Brain microvascular endothelial cell (primary cell): ENCODE data around the gene SHANK3.

Experiments used
- DNase-seq: peaks from one replicate; pipeline ENCODE4 v3.0.0-alpha.2; 2020
- H3K27ac ChIP-seq: fragments of 250-450 bp; sonication (Bioruptor Pico); 2 replicates; pipeline ENCODE4 v1.5.1; 2020; ENCODE audit warnings: mild to moderate bottlenecking, moderate library complexity
- H3K27me3 ChIP-seq: fragments of 250-450 bp; sonication (Bioruptor Pico); replicated peaks from 2 replicates; pipeline ENCODE4 v1.5.1; 2020; ENCODE audit warnings: mild to moderate bottlenecking
- H3K36me3 ChIP-seq: fragments of 250-450 bp; sonication (Bioruptor Pico); replicated peaks from 2 replicates; pipeline ENCODE4 v1.5.1; 2020; ENCODE audit warnings: mild to moderate bottlenecking
- H3K4me3 ChIP-seq: 2 replicates; pipeline ENCODE4 v1.5.1; 2011; ENCODE audit warnings: low read depth, mild to moderate bottlenecking, control low read depth, low read length, moderate library complexity
- in situ Hi-C: cut with HindIII; loops from 2 replicates; pipeline ENCODE4 v1.10.0; 2017; ENCODE audit warnings: low sequenced_read_pairs, low pct_ligation_motif_present
- TF ChIP-seq, protein P1 (sequence below): IDR thresholded peaks from 2 replicates; pipeline ENCODE4 v1.5.1; 2011; ENCODE audit warnings: low read depth, mild to moderate bottlenecking, moderate library complexity, low read length, control low read depth, inconsistent platforms; ENCODE audit errors: missing control alignments

Gene SHANK3

GRCh38 chr22:50672471-50673230 lies at the start of gene SHANK3:
TSS of gene SHANK3 (plus strand) at chr22:50672823.
- no peak for DNase-seq
- no peak within 1 kb of the TSS for H3K4me3 ChIP-seq
- in situ Hi-C loops: no loop called here
- TF ChIP-seq, protein P1, sequence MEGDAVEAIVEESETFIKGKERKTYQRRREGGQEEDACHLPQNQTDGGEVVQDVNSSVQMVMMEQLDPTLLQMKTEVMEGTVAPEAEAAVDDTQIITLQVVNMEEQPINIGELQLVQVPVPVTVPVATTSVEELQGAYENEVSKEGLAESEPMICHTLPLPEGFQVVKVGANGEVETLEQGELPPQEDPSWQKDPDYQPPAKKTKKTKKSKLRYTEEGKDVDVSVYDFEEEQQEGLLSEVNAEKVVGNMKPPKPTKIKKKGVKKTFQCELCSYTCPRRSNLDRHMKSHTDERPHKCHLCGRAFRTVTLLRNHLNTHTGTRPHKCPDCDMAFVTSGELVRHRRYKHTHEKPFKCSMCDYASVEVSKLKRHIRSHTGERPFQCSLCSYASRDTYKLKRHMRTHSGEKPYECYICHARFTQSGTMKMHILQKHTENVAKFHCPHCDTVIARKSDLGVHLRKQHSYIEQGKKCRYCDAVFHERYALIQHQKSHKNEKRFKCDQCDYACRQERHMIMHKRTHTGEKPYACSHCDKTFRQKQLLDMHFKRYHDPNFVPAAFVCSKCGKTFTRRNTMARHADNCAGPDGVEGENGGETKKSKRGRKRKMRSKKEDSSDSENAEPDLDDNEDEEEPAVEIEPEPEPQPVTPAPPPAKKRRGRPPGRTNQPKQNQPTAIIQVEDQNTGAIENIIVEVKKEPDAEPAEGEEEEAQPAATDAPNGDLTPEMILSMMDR: no peak
- H3K36me3 ChIP-seq: no peaks in the 10 kb centered on the region
- H3K27ac ChIP-seq: no peak within 1 kb of the TSS
- H3K27me3 ChIP-seq: peaks cover 20% of the 10 kb centered on the region

DNA sequence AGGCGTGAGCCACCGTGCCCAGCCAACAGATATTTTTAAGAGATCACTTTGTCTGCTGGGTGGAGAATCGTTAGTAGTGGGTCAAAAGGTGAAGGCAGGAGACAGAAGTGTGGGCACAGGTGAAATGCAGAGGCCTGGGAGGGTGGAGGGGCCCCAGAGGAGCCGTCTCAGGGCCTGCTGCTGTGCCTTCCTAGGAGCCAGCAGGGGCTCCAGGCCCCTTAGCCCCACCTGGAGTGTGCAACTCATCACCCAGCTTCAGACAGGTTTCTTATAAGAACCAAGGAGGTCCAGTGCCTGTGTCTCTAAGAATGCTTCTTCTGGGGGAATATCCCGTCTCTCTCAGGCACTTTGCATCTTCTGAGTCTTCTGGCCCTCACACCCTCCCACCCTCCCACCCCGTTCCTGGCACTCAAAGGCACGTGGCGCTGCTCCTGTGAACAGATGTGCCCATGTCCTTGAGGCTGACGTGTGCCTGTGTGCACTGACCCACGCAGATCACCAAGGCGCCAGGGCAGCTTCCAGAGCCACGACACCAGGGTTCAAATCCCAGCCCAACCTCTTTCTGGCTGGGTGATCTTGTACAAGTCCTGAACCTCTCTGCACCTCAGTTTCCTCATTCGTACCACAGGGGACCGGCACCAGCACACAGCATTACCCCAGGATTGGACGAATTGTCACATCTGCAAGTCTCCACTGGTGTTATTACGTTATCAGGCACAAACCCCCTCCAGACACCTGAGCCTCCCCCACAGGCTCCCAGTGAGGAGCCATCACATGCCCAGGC lies 48.1 kb upstream of the SHANK3 start:
- in situ Hi-C loops: no loop called here
- no peak overlapping the region for H3K27ac ChIP-seq
- TF ChIP-seq, protein P1: no peak
- H3K36me3 ChIP-seq: no peaks in the 10 kb centered on the region
- H3K27me3 ChIP-seq: no peaks in the 10 kb centered on the region
- no peak for DNase-seq
- no peak overlapping the region for H3K4me3 ChIP-seq

DNA sequence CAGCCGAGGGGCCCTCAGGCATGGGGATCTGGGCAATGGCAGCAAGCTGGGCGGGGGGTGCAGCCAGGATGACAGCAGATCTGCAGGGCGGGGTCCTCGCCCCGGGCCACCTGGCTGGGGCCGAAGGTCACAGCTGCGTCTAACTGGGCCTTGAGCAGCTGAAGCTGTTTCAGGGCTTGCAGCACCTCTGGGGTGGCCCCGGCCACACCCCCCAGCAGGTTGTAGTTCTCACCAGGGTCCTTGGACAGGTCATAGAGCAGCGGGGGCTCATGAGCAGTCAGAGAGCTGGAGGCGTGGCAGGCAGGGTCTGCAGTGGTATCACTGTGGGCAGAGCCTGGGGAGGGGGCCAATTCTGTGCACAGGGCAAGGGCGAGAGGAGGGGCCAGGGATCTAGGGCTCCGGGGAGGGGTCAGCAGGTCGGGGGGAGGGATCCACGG lies 47.5 kb upstream of the SHANK3 start:
- no peak for DNase-seq
- Histone ChIP-seq H3K4me3 (no peak overlapping the region), H3K27me3 (no peaks in the 10 kb centered on the region), H3K36me3 (no peaks in the 10 kb centered on the region), H3K27ac (no peak overlapping the region)
- in situ Hi-C loops: no loop called here
- TF ChIP-seq, protein P1: no peak

DNA sequence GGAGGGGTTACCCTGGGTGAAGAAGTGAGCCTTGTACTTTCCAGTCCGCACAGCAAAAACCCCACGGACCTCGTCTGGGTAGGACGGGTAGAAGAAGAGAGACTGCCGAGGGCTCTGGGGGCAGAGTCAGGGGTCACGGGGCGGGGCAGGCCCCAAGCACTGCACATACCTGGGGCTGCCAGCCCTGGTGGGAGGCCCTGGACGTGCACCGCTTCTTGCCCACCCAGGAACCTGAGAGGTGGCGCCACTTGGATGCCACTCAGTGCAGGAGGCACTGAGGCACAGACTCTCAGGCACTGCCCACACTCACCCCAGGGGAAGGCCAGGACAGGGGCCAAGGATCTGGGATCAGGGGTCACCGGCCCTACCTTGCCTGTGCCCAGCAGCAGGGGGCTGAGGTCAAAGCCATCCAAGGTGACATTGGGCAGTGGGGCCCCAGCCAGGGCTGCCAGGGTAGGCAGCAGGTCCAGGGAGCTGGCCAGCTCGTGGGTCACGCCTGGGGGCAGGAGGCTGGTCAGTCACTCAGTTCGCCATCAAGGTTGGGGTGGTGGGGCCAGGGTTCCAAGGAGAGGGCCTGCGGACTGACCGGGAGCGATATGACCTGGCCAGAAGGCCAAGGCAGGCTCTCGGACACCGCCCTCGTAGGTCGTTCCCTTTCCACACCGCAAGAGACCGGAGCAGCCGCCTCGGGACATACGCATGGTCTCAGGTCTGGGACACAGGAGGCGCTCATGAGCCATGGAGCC lies 46.9 kb upstream of the SHANK3 start:
- TF ChIP-seq, protein P1: peak; percentile 16
- in situ Hi-C loops: no loop called here
- Histone ChIP-seq H3K4me3 (no peak overlapping the region), H3K27me3 (no peaks in the 10 kb centered on the region), H3K27ac (no peak overlapping the region), H3K36me3 (no peaks in the 10 kb centered on the region)
- DNase-seq: no peak

- Histone ChIP-seq H3K27me3 (no peaks in the 10 kb centered on the region), H3K27ac (no peak overlapping the region), H3K36me3 (no peaks in the 10 kb centered on the region), H3K4me3 (no peak overlapping the region)
- in situ Hi-C loops: no loop called here
- TF ChIP-seq, protein P1: no peak
- no peak for DNase-seq
Measured at GRCh38 chr22:50626314-50626849, 46.2 kb upstream of the SHANK3 start.
